HG03095 (cell line): ENCODE measurements around the gene ERCC6L2.

Experiments
- ATAC-seq: cut with Tn5 transposase; IDR thresholded peaks from one replicate; pipeline ENCODE4 v1.9.1; 2021; ENCODE audit warnings: moderate library complexity; ENCODE audit not compliant: unreplicated experiment

Gene ERCC6L2

DNA sequence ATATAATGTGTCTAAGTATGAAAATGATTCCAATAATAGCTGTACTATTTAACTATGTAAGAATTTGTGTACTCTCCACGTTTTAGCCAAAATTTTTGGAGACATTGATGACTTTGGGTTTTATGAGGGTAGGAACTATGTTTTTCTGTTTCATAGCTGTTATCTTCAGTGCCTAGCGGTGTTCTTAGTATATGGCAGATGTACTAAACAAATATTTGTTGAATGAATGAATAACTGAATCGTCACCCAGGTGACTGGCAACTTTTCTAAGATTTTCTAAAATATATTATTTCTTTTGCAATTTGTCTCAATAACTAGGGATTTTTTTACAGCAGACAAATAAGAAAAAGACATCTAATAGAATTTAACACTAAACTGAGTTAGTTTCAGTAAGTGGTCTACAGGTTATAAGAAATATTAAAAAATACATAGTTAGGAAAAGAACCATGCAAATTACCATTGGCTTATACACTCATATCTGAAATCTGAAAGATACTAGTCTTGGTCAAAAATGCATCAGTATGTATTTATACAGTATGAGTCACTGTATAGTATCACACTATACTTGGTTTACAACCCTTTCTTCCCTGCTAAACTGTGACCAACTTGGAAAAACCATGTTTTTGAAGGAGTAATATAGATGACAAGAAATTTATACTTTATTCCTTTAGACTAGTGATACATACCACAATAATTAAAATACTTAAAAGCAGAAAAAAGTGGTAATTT is 10.5 kb upstream of the ERCC6L2 start:
- no peak for ATAC-seq

DNA sequence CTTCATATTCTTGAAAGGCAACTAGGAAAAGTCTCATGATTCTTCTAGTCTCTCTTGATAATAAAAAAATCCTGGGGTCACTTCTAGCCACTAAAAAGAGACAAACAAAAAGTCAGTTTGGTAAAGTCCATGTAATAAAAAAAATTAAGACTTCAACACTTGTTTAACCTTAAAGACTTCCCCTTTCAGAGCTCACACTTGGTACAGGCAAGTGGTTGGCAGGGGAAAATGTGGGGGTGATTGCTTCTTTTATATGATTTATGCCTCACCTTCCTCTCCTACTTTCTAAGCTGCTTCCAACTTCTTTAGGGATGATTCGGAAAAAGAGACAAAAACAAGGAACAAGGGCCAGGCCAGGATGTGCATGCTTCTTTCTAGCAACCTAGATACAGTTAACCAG is 5.1 kb upstream of the ERCC6L2 start:
- no peak for ATAC-seq

DNA sequence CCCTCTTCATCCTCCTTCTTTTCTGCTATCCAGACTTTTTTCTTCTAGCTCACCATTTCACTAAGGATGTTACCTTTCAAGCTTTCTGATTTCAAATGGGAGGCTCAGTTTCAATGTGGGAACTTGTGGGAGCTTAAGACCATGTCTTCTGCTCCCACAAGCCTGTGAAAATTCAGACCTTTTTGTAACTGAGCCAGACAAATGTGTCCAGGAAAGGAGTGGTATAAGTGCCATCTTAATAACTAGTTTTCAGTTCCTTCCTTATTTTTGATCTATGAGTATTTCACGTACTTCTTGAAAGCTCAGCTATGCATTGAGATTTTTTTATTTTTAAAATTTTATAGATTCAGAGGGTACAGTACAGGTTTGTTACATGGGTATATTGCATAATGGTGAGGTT is 4.6 kb upstream of the ERCC6L2 start:
- ATAC-seq: no peak

GRCh38 chr9:95874303-95874988 is 1.0 kb upstream of the ERCC6L2 start:
- no peak for ATAC-seq

DNA sequence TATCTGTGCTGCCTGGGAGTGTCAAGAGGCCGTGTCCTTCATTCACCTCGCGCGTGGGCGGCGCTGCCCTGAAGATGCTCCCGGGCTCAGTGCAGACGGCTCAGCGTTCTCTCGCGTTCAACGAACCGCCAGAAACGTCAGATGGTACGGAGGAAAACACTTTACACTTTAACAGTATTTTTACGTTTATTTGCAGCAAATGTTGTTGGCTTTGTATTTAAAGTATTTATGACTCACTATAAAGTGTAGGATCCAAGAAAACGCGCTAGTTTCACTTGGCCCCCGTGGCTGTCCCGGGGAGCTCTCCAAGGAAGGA is 544 bp upstream of the ERCC6L2 start:
- ATAC-seq: no peak

- no peak for ATAC-seq
Measured at GRCh38 chr9:95876138-95876444, 600 bp downstream of the ERCC6L2 start.

- ATAC-seq: no peak
Measured at GRCh38 chr9:95876595-95876994, 1.1 kb downstream of the ERCC6L2 start.

DNA sequence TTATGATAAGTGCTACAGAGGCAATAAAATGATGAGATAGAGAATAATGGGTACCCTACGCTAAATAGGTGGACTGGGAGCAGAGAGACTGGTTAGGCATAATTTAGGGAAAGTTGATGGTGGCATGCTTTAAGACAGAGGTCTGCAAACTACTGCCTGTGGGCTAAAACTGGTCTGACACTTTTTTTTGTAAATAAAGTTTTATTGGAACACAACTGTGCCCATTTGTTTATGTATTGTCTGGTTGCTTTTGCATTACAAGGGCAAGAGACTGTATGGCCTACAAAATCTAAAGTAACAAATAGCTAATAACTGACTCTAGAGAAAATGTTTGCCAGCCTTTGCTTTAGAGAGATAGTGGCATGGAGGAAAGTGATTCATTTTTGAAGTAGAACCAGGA is 2.5 kb downstream of the ERCC6L2 start:
- no peak for ATAC-seq

- no peak for ATAC-seq
Measured at GRCh38 chr9:95879591-95879990, 4.1 kb downstream of the ERCC6L2 start.

DNA sequence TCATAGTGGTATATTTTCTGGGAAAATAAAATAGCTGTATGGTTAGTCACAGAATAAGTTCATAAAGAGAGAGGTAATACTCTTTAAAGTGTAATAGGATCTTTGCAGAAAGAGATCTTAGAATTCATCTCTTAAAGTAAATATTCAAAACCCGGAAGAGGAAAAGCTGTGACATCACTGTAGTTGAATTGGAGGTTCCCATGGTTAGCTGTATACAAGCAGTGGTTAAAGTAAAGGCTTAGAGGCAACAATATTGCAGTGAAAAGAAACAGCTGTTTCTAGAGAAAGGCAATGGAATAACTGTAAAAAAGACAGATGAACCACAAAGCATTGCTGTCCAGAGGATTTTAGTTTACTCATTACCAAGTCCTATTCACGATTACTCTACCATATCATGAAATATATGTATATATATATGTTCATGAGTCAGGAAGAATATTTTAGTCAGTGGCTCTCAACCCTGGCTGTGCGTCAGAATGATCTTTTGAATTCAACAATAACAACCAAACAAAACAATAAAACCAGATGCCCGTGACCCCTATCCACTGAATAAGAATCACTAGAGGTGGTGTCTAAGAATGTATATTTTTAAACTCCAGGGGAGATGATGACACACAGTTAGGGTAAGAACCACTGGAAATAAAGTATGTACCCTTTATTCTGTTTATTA is 4.7 kb downstream of the ERCC6L2 start:
- no peak for ATAC-seq

DNA sequence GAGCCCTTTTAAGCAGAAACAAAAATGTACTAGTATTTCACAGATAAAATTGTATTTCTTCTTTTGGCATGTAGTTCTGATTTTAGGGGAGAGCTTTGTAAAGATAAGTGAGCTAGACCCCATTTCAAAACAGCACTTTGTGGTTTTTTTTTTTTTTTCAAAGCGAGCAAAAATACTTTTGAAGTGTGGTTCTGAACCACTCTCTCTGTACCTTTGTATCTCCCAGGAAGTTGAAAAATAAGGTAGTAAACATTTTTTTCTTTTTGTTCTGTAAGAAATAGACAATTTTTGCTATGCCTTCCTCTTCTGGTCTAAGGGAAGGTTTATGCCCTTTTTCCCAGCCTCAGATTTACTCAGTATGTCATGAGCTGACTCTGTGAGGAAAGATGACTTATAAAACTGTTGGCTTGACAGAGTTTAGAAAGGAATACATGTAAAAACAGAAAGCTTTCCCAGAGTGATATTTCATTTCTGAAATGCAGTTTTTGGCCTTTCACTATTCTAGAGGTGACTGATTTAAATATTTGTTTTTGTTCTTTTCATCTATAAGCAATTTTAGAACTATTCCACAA is 12.5 kb downstream of the ERCC6L2 start:
- ATAC-seq: no peak

DNA sequence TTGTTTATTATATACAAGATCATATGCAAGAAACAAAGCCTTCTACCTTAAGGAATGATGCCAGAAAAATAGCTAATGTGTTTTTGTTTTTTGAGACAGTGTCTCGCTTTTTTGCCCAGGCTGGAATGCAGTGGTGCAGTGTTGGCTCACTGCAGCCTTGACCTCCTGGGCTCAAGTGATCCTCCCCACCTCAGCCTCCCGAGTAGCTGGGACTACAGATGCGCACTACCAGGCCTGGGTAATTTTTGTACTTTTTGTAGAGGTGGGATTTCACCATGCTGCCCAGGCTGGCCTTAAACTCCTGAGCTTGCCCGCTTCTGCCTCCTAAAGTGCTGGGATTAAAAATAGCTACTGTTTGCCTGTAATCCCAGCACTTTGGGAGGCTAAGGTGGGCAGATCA is 15.1 kb downstream of the ERCC6L2 start:
- no peak for ATAC-seq

DNA sequence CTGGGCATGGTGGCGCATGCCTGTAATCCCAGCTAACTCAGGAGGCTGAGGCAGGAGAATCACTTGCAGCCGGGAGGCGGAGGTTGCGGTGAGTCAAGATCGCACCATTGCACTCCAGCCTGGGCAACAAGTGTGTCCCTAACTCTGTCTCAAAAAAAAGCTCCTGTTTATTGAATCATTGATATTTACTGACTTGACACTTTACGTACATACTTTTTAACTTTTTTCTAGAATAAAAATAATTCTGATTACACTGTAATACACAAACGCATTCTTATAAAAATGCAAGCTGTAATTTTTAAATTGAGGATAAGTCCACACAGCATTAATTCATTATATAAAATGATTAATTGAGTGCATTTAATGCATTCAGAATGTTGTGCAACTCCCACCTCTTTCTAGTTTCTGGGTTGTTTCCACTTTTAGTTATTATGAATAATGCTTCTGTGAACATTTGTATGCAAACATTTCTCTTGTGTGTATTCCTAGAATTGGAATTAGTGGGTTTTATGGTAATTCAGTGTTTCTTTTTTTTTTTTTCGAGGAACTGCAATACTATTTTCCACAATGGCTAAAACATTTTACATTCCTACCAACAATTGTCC is 15.7 kb downstream of the ERCC6L2 start:
- no peak for ATAC-seq

DNA sequence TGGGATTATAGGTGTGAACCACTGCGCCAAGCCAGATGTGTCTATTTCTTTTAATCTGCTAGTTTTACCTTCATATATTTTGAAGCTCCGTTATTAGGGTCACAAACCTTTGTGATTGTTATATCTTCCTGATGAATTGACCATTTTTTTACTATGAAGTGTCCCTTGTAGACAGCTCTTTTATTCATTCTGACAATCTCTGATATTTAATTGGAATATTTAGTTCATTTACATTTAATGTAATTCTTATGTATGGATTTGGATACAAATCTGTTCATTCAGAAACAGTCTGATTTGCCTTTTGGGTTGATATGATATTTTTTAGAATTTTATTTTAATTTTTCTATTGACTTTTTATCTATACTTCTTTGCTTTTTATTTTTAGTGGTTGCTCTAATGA is 17.2 kb downstream of the ERCC6L2 start:
- no peak for ATAC-seq

GRCh38 chr9:95896580-95896979 is 21.1 kb downstream of the ERCC6L2 start:
- no peak for ATAC-seq

DNA sequence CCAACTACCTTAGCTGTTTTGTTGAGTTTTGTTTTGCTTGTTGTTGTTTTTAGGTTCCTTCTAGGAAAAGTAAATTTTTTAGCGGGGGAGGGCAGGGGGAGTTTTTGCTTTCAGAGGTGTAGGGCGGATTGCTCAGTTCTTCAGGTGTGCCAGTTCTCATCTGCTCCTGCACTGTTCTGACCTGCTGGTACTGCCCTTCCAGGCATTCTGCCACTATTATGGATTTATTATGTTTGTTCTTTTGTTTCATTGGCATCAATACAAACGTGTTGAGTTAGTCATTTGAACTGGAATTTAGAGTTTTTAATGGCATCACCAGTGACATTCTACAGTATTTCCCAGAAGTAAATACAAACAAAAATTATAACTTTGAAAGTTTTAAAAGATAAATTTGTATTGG is 26.0 kb downstream of the ERCC6L2 start:
- ATAC-seq: no peak

DNA sequence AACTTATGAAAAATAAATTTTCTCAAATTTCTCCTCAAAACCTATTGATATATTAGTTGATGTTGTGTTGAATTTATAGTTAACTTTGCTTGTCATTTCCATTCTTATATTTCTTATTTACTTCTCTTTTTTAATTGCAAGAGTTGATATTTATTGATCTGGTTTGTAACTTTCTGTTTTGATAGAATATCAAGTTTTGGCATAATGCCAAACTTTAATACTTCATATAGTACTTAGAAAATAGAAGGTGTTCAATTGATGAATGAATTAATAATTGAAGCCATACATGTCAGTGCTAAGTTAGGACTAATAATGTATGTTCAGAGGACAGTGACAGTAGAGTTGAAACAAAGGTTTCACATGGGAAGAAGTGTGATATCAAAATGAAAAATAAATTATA is 27.9 kb downstream of the ERCC6L2 start:
- no peak for ATAC-seq

GRCh38 chr9:95907794-95908193 is 32.3 kb downstream of the ERCC6L2 start:
- no peak for ATAC-seq

DNA sequence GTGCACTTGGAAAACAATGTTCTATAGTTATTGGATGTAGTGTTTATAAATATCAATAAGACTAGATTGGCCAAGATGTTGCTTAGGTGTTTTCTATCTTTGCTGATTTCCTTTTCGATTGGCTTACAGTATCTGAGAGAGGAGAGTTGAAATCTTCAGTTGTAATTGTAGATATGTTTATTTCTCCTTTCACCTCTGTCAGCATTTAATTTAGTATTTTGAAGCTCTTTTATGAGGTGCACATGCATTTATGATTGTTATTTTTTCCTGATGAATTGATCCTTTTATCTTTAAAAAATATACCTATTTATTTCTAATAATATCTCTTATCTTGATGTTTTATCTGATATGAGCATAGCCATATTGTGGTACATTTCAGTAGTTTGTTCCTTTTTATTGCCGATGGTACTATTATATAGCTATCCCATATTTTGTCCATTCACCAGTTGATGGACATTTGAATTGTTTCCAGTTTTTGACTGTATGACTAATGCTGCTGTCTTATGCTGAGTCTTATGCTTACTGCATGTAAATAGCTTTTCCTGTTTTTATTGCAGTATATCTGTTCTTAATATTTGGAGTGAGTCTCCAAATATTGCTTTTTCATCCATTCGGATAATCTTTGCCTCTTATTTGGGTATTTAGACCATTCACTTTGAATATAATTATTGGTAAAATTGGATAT is 34.7 kb downstream of the ERCC6L2 start:
- ATAC-seq: no peak

GRCh38 chr9:95910770-95911340 is 35.4 kb downstream of the ERCC6L2 start:
- ATAC-seq: no peak

DNA sequence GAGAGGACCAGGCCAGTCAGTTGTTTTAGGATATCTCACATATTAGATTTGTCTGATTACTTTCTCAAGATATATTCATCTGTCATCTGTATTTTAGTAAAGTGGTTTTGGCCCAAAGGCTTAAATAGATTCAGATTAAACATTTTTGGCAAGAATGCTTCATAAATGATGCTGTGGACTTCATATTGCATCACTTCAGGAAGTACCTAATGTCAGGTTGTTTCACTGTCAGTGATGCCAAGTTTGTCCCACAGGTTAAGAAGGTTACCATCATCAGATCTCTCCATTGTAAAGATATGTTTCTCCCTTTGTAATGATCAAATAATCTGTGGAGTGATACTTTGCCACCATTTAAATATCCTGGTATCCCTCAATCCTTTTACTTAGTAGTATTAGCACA is 37.3 kb downstream of the ERCC6L2 start:
- no peak for ATAC-seq
